Measurements from ENCODE around the gene INAVA.

DNA sequence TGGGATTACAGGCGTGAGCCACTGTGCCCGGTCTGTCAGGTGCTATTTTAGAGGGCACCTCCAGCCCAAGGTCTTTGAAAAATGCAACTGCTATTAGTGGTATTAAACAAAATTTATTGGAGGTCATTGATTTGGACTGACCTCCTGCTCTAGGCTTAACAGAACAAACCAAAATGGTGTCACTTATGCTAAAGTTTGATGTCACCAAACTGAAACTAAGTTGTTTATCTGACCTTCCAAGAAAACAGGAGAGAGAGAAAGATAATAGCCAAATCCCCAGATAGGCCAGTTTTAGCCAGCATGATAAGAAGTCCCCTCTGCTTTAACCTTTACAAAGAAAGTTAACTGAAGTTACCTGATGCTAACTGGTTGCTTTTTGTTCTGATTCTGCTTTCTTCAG lies 8.1 kb upstream of the INAVA start:
- TF ChIP-seq, protein P1, sequence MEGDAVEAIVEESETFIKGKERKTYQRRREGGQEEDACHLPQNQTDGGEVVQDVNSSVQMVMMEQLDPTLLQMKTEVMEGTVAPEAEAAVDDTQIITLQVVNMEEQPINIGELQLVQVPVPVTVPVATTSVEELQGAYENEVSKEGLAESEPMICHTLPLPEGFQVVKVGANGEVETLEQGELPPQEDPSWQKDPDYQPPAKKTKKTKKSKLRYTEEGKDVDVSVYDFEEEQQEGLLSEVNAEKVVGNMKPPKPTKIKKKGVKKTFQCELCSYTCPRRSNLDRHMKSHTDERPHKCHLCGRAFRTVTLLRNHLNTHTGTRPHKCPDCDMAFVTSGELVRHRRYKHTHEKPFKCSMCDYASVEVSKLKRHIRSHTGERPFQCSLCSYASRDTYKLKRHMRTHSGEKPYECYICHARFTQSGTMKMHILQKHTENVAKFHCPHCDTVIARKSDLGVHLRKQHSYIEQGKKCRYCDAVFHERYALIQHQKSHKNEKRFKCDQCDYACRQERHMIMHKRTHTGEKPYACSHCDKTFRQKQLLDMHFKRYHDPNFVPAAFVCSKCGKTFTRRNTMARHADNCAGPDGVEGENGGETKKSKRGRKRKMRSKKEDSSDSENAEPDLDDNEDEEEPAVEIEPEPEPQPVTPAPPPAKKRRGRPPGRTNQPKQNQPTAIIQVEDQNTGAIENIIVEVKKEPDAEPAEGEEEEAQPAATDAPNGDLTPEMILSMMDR (IDR thresholded peaks at IDR 0.05; ENCODE audit: poor library complexity) = no peak
- TF ChIP-seq EZH2 (IDR thresholded peaks at IDR 0.05; ENCODE audit: borderline replicate concordance) = no peak
